DOHH2 (cell line): Measurements from ENCODE around the gene FLNB.

Experiments
- EZH2phosphoT487 ChIP-seq: fragments of 200-600 bp; sonication (generic); IDR thresholded peaks from 2 replicates; pipeline ENCODE4 v1.6.1; 2017; ENCODE audit warnings: borderline replicate concordance, mild to moderate bottlenecking, antibody characterized with exemption, low read length, moderate library complexity, mixed read lengths
- TF ChIP-seq, protein P1 (sequence below): fragments of 200-600 bp; sonication (generic); IDR thresholded peaks from one replicate; pipeline ENCODE4 v1.5.1; 2014; ENCODE audit warnings: antibody characterized with exemption, mild to moderate bottlenecking, low read depth, low read length; ENCODE audit not compliant: poor library complexity, severe bottlenecking

DNA sequence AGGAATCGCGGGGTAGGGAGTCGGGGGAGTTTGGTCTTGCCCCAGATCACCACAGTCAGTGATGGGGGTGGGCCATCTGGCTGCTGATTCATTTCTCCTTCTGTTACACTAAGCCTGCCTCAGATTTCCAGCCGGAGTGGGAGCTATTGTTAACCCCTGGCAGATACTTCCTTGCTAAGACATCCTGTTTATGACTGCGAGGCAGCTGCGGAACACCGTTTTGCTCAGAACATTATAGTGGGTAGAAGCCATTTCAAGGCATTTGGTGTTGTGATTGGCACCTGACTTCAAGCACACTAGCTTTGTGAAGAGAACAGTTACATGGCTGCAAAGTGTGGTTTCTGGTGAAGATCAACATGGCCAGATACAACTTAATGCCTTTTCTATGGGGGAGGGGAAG is 73.8 kb downstream of the FLNB start:
- TF ChIP-seq, protein P1, sequence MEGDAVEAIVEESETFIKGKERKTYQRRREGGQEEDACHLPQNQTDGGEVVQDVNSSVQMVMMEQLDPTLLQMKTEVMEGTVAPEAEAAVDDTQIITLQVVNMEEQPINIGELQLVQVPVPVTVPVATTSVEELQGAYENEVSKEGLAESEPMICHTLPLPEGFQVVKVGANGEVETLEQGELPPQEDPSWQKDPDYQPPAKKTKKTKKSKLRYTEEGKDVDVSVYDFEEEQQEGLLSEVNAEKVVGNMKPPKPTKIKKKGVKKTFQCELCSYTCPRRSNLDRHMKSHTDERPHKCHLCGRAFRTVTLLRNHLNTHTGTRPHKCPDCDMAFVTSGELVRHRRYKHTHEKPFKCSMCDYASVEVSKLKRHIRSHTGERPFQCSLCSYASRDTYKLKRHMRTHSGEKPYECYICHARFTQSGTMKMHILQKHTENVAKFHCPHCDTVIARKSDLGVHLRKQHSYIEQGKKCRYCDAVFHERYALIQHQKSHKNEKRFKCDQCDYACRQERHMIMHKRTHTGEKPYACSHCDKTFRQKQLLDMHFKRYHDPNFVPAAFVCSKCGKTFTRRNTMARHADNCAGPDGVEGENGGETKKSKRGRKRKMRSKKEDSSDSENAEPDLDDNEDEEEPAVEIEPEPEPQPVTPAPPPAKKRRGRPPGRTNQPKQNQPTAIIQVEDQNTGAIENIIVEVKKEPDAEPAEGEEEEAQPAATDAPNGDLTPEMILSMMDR: no peak
- TF ChIP-seq EZH2phosphoT487: no peak
